Measurements from ENCODE around the gene ACO2. TPM values are rescaled to one million over a fixed set of nuclear protein-coding genes. Genes with fewer than 3 reads are reported as not detected.

The ACO2 gene
- total RNA-seq, 1 donor from 2014 or later = 69.9 TPM

- TF ChIP-seq CTCF (IDR thresholded peaks at IDR 0.05; ENCODE audit: unreplicated experiment) = no peak
- no peaks in the 10 kb centered on the region for H3K9me3 Mint-ChIP-seq
- peak overlapping the region; percentile 34 for H3K27ac Mint-ChIP-seq
- no peaks in the 10 kb centered on the region for H3K27me3 Mint-ChIP-seq (ENCODE audit: low read depth)
- DNase-seq (ENCODE audit: low spot score in 2 of 2, unreplicated experiment in 2 of 2) = peak in 1 of 2 experiments; percentile 49
- no peaks in the 10 kb centered on the region for H3K4me1 Mint-ChIP-seq
- H3K36me3 Mint-ChIP-seq = peaks cover 5% of the 10 kb centered on the region
- H3K4me3 Mint-ChIP-seq = no peak overlapping the region
Observed at GRCh38 chr22:41576877-41577276, 108.0 kb downstream of the ACO2 start.

- no peak for DNase-seq (ENCODE audit: low spot score in 2 of 2, unreplicated experiment in 2 of 2)
- Mint-ChIP-seq H3K27me3 (ENCODE audit: low read depth) (no peaks in the 10 kb centered on the region), H3K36me3 (peaks cover 5% of the 10 kb centered on the region), H3K27ac (no peak overlapping the region), H3K4me1 (no peaks in the 10 kb centered on the region), H3K9me3 (no peaks in the 10 kb centered on the region), H3K4me3 (no peak overlapping the region)
- no peak for TF ChIP-seq CTCF (IDR thresholded peaks at IDR 0.05; ENCODE audit: unreplicated experiment)
Observed at GRCh38 chr22:41578114-41578513, 109.2 kb downstream of the ACO2 start.

Other genes starting within 250 kb of the ACO2 start
- gene CHADL, start 228.2 kb upstream of the ACO2 start, total RNA-seq = 3.2 to 4.6 TPM (median 3.3 TPM) in 3 replicates
- gene RANGAP1, start 182.9 kb upstream of the ACO2 start, total RNA-seq = 47.6 to 51.3 TPM (median 49.3 TPM) in 3 replicates
- 85.5 to 86.8 TPM (median 85.6 TPM) in 3 replicates for gene ZC3H7B, start 167.6 kb upstream of the ACO2 start, total RNA-seq
- gene TEF, start 87.2 kb upstream of the ACO2 start, total RNA-seq = 10.4 to 10.5 TPM (median 10.4 TPM) in 3 replicates
- 40.2 to 44.0 TPM (median 42.1 TPM) in 3 replicates for gene TOB2, start 22.3 kb upstream of the ACO2 start, total RNA-seq
- gene PHF5A, start 425 bp upstream of the ACO2 start, total RNA-seq = 38.0 to 47.8 TPM (median 44.2 TPM) in 3 replicates
- gene POLR3H, start 75.4 kb downstream of the ACO2 start, total RNA-seq = 41.0 to 47.4 TPM (median 46.6 TPM) in 3 replicates
- gene CSDC2, start 91.9 kb downstream of the ACO2 start, total RNA-seq = 15.6 to 18.3 TPM (median 17.7 TPM) in 3 replicates
- 24.4 to 26.2 TPM (median 25.8 TPM) in 3 replicates for gene PMM1, start 120.7 kb downstream of the ACO2 start, total RNA-seq
- 35.4 to 37.5 TPM (median 36.7 TPM) in 3 replicates for gene DESI1, start 151.9 kb downstream of the ACO2 start, total RNA-seq
- 216 to 221 TPM (median 221 TPM) in 3 replicates for gene XRCC6, start 152.2 kb downstream of the ACO2 start, total RNA-seq
- gene SNU13, start 219.8 kb downstream of the ACO2 start, total RNA-seq = 110 to 116 TPM (median 115 TPM) in 3 replicates
- 0.38 to 2.1 TPM (median 1.3 TPM) in 3 replicates for gene MEI1, start 230.4 kb downstream of the ACO2 start, total RNA-seq